GM18502 (cell line): ENCODE results near the gene OVCH1.
"Not testable (repeated sequence)": the region's sequence is repeated elsewhere in the genome, so short reads cannot be mapped to it uniquely, and the experiment has no call there.

Source experiments
- ATAC-seq: cut with Tn5 transposase; IDR thresholded peaks from one replicate; pipeline ENCODE4 v1.9.1; 2021; ENCODE audit warnings: mild to moderate bottlenecking; ENCODE audit not compliant: unreplicated experiment, poor library complexity

Gene OVCH1

GRCh38 chr12:29503283-29503682, 5.8 kb upstream of the OVCH1 start:
- no peak for ATAC-seq

- ATAC-seq = no peak
Measured at GRCh38 chr12:29499235-29499634, 1.7 kb upstream of the OVCH1 start.

GRCh38 chr12:29492891-29493290, 4.6 kb downstream of the OVCH1 start:
- no peak for ATAC-seq

GRCh38 chr12:29486972-29487371, 10.5 kb downstream of the OVCH1 start:
- ATAC-seq = no peak

GRCh38 chr12:29463198-29463597, 34.3 kb downstream of the OVCH1 start:
- no peak for ATAC-seq

- no peak for ATAC-seq
Measured at GRCh38 chr12:29460082-29460481, 37.4 kb downstream of the OVCH1 start.

GRCh38 chr12:29455087-29455486, 42.4 kb downstream of the OVCH1 start:
- ATAC-seq = no peak

- ATAC-seq = no peak
Measured at GRCh38 chr12:29451888-29452287, 45.6 kb downstream of the OVCH1 start.

GRCh38 chr12:29448157-29448556, 49.3 kb downstream of the OVCH1 start:
- ATAC-seq = no peak

GRCh38 chr12:29447285-29447975, 50.1 kb downstream of the OVCH1 start:
- ATAC-seq = no peak

- no peak for ATAC-seq
Measured at GRCh38 chr12:29439506-29439905, 58.0 kb downstream of the OVCH1 start.

- ATAC-seq = no peak
Measured at GRCh38 chr12:29438752-29439408, 58.6 kb downstream of the OVCH1 start.

GRCh38 chr12:29437575-29437974, 59.9 kb downstream of the OVCH1 start:
- no peak for ATAC-seq

- ATAC-seq = not testable (repeated sequence)
Measured at GRCh38 chr12:29436815-29437214, 60.7 kb downstream of the OVCH1 start.

- no peak for ATAC-seq
Measured at GRCh38 chr12:29431513-29431912, 66.0 kb downstream of the OVCH1 start.

- no peak for ATAC-seq
Measured at GRCh38 chr12:29430716-29431044, 66.8 kb downstream of the OVCH1 start.

GRCh38 chr12:29429999-29430715, 67.3 kb downstream of the OVCH1 start:
- ATAC-seq = no peak

- peak; percentile 63 for ATAC-seq
Measured at GRCh38 chr12:29428633-29429032, 68.9 kb downstream of the OVCH1 start.

- ATAC-seq = peak; percentile 99
Measured at GRCh38 chr12:29427964-29428363, 69.5 kb downstream of the OVCH1 start.

- ATAC-seq = no peak
Measured at GRCh38 chr12:29426498-29426897, 71.0 kb downstream of the OVCH1 start.

- ATAC-seq = no peak
Measured at GRCh38 chr12:29425722-29426121, 71.8 kb downstream of the OVCH1 start.

- no peak for ATAC-seq
Measured at GRCh38 chr12:29416748-29417147, 80.7 kb downstream of the OVCH1 start.
